HepG2 (cell line): ENCODE results near the gene ANAPC5. TPM values are rescaled to one million over a fixed set of nuclear protein-coding genes. Genes with fewer than 3 reads are reported as not detected.

Experiments used
- ATAC-seq: fragments of 200-7000 bp; cut with Tn5 transposase; 3 replicates; pipeline ENCODE4 v1.9.1; 2020; ENCODE audit warnings: mild to moderate bottlenecking, moderate library complexity
- BruUV-seq: library from RNA; stranded (reverse); fragments of 400-500 nt; replicated peaks from 2 replicates; lab custom pipeline; 2021; lab: Mats Ljungman, UMichigan
- CTCF ChIA-PET: fragments of 300-600 bp; formaldehyde crosslinking; extraction: SDS; loops from one replicate; lab custom pipeline; 2021; ENCODE audit warnings: low total read pairs, inconsistent platforms, low intra/inter-chr PET ratio; lab: Yijun Ruan, JAX
- POLR2A ChIA-PET: fragments of 350-600 bp; sonication (Branson Sonifier 250); formaldehyde crosslinking; loops from one replicate; lab custom pipeline; 2020; ENCODE audit warnings: antibody characterized with exemption, inconsistent platforms; lab: Yijun Ruan, JAX
- DNase-seq: peaks from one replicate; pipeline ENCODE4 v3.0.0-alpha.2; 2015; ENCODE audit warnings: low spot score
- FAIRE-seq: peaks from 3 replicates; lab custom pipeline; 2011; peaks lifted over from hg19 to GRCh38; lab: Jason Lieb, UNC
- H2AFZ ChIP-seq: one replicate; pipeline ENCODE4 v1.6.1; 2011; ENCODE audit warnings: low read length, inconsistent platforms
- H3K27ac ChIP-seq: fragments of 300-600 bp; 3 replicates; pipeline ENCODE4 v1.8.0; 2011; ENCODE audit warnings: mixed run types, mild to moderate bottlenecking, mixed read lengths, low read length, inconsistent platforms; ENCODE audit not compliant: insufficient read depth; ENCODE audit errors: extremely low read length
- H3K27me3 ChIP-seq, 2 experiments: fragments of 200-600 bp in 1 of 2; 2 replicates in 1 of 2; 3 replicates in 1 of 2; pipeline versions ENCODE4 v1.6.0 to v1.8.0; 2011; ENCODE audit warnings: low read length in 2 of 2, mild to moderate bottlenecking in 2 of 2, moderate library complexity in 2 of 2, inconsistent platforms in 1 of 2; ENCODE audit not compliant: insufficient read depth in 2 of 2, control insufficient read depth in 1 of 2
- H3K36me3 ChIP-seq, 2 experiments: fragments of 200-600 bp in 1 of 2; replicated peaks in 1 of 2; 2 replicates in 1 of 2; 3 replicates in 1 of 2; pipeline versions ENCODE4 v1.5.1 to v1.8.0; 2011; ENCODE audit warnings: low read length in 2 of 2, inconsistent platforms in 1 of 2; ENCODE audit not compliant: insufficient read depth in 2 of 2, control insufficient read depth in 1 of 2
- H3K4me1 ChIP-seq: 2 replicates; pipeline ENCODE4 v1.5.1; 2012; ENCODE audit warnings: low read length, inconsistent platforms; ENCODE audit not compliant: insufficient read depth
- H3K4me2 ChIP-seq: 2 replicates; pipeline ENCODE4 v1.6.0; 2011; ENCODE audit warnings: low read depth, low read length, inconsistent platforms
- H3K4me3 ChIP-seq, 3 experiments: fragments of 200-600 bp in 1 of 3; sonication (generic), shearing (Covaris generic) in 1 of 3; replicated peaks in 1 of 3; 2 replicates each; pipeline ENCODE4 v1.5.1; 2011 to 2016; ENCODE audit warnings: low read length in 3 of 3, inconsistent platforms in 2 of 3, low read depth in 2 of 3, mild to moderate bottlenecking in 2 of 3, control low read depth in 1 of 3, mixed read lengths in 1 of 3; ENCODE audit not compliant: insufficient read depth in 1 of 3
- H3K79me2 ChIP-seq: one replicate; pipeline ENCODE4 v1.6.1; 2011; ENCODE audit warnings: low read length, inconsistent platforms; ENCODE audit not compliant: insufficient read depth
- H3K9ac ChIP-seq: 2 replicates; pipeline ENCODE4 v1.6.0; 2011; ENCODE audit warnings: mild to moderate bottlenecking, low read depth, low read length, inconsistent platforms; ENCODE audit not compliant: insufficient read depth
- H3K9me3 ChIP-seq: 2 replicates; pipeline ENCODE4 v1.5.1; 2012; ENCODE audit warnings: mild to moderate bottlenecking, low read length
- H4K20me1 ChIP-seq: 2 replicates; pipeline ENCODE4 v1.6.0; 2011; ENCODE audit warnings: inconsistent platforms, mild to moderate bottlenecking, low read length, moderate library complexity; ENCODE audit not compliant: insufficient read depth
- AGO1 ChIP-seq: fragments of 200-400 bp; formaldehyde crosslinking; IDR thresholded peaks from 2 replicates; pipeline ENCODE4 v1.6.1; 2017; ENCODE audit warnings: mild to moderate bottlenecking, low read depth, low read length, moderate library complexity; ENCODE audit not compliant: poor library complexity, severe bottlenecking
- AGO2 ChIP-seq: fragments of 200-400 bp; formaldehyde crosslinking; optimal IDR thresholded peaks from 2 replicates; pipeline ENCODE3; 2017; ENCODE audit warnings: mild to moderate bottlenecking, low read depth, low read length, moderate library complexity
- AHR ChIP-seq: IDR thresholded peaks from 2 replicates; pipeline ENCODE4 v1.6.1; 2018; ENCODE audit warnings: missing genetic modification reagents, missing compliant biosample characterization
- KDM3A ChIP-seq: IDR thresholded peaks from 2 replicates; pipeline ENCODE4 v1.6.1; 2018; ENCODE audit warnings: low read depth, missing compliant biosample characterization
- RBFOX2 ChIP-seq: fragments of 200-400 bp; formaldehyde crosslinking; IDR thresholded peaks from 2 replicates; pipeline ENCODE4 v1.6.1; 2017; ENCODE audit warnings: low read depth, mild to moderate bottlenecking, low read length
- TCF7 ChIP-seq: sonication (generic); IDR thresholded peaks from 2 replicates; pipeline ENCODE4 v1.6.1; 2016; ENCODE audit warnings: antibody characterized with exemption, low read depth
- ZFP37 ChIP-seq: sonication (generic); formaldehyde crosslinking; IDR thresholded peaks from 2 replicates; pipeline ENCODE4 v1.4.0; 2020; ENCODE audit warnings: missing genetic modification reagents, borderline replicate concordance
- ZNF564 ChIP-seq: sonication (generic); formaldehyde crosslinking; IDR thresholded peaks from 2 replicates; pipeline ENCODE4 v1.8.1; 2023; ENCODE audit warnings: mild to moderate bottlenecking, missing genetic modification reagents
- ZNF644 ChIP-seq: IDR thresholded peaks from 2 replicates; pipeline ENCODE4 v1.6.1; 2016; ENCODE audit warnings: low read depth
- WGBS: methylation state at CpG from one replicate; pipeline ENCODE4 v1.1.6; 2017; ENCODE audit warnings: low lambda C conversion rate; 5-methylcytosine and 5-hydroxymethylcytosine counted together
- in situ Hi-C: cut with HindIII; loops from 2 replicates; pipeline ENCODE4 v1.10.0; 2017; ENCODE audit warnings: low pct_unique_long_range_greater_than_20kb; ENCODE audit not compliant: extremely low pct_ligation_motif_present
- intact Hi-C: fragments of 100-400 bp; cut with micrococcal nuclease; formaldehyde crosslinking; loops from one replicate; pipeline ENCODE4 v1.10.0; 2022; ENCODE audit not compliant: unreplicated experiment
- polyA plus RNA-seq, 8 experiments: library from polyadenylated mRNA; depleted of rRNA in 3 of 8; stranded (reverse) in 7 of 8; unstranded in 1 of 8; fragments of >200 nt; fragmentation: Illumina TruSeq in 4 of 8; extraction: Trizol in 4 of 8; gene quantifications; 2 replicates each; pipeline versions ENCODE4 v1.2.1 to v1.2.3, GENCODE V29; 2011 to 2016; ENCODE audit warnings: low read depth in 4 of 8, missing spikeins in 1 of 8, mixed read lengths in 1 of 8; ENCODE audit not compliant: insufficient read depth in 1 of 8
- total RNA-seq, 5 experiments: library from RNA; depleted of rRNA; stranded (reverse); fragments of >200 nt; fragmentation: Illumina TruSeq; extraction: Trizol; gene quantifications; 2 replicates each; pipeline ENCODE4 v1.2.3, GENCODE V29; 2016; ENCODE audit warnings: low read depth in 1 of 5
- TF ChIP-seq, protein P1 (sequence below): sonication (generic); formaldehyde crosslinking; IDR thresholded peaks from 2 replicates; pipeline ENCODE4 v1.5.0; 2020; ENCODE audit warnings: mild to moderate bottlenecking, missing genetic modification reagents, borderline replicate concordance

ANAPC5 gene
- total and polyA plus RNA-seq, 2 of the 13 experiments (the other 11 are each of a cell fraction or from before 2014, with no cell fraction given), result 146 to 161 TPM

GRCh38 chr12:121274036-121274763 is 78.0 kb downstream of the ANAPC5 start:
- Histone ChIP-seq H2AFZ (no peak overlapping the region), H3K36me3 (peaks cover 15 to 29% of the 10 kb centered on the region in 2 experiments; a peak in 4 of 5 replicates), H4K20me1 (no peaks in the 10 kb centered on the region), H3K4me3 (no peak overlapping the region), H3K9ac (no peak overlapping the region), H3K9me3 (no peaks in the 10 kb centered on the region), H3K4me1 (no peaks in the 10 kb centered on the region), H3K27me3 (no peaks in the 10 kb centered on the region), H3K79me2 (peaks cover 4% of the 10 kb centered on the region), H3K27ac (no peak overlapping the region), H3K4me2 (no peak overlapping the region)
- in situ Hi-C loops (no loop called here), intact Hi-C loops (no loop called here)
- ChIA-PET CTCF (no interaction called here), POLR2A (interaction anchor here (0.6 to 1.0 kb wide), 2 partner anchors 10 to 143 kb away, joined by 3 to 4 read pairs; no protein-coding TSS in a partner anchor)
- ATAC-seq (no peak), DNase-seq (no peak), FAIRE-seq (no peak)
- 99% methylated on average over 12 of the region's 35 CpGs for WGBS
- TF ChIP-seq AGO2 (peak; percentile 54), RBFOX2 (0 out of 2 replicates have a peak, but pooled peaks have one; percentile 27), ZFP37 (CRISPR knock-in tag) (no peak)
- no TSS peak for BruUV-seq

GRCh38 chr12:121273364-121273896 is 78.8 kb downstream of the ANAPC5 start:
- 99% methylated on average over 7 of the region's 14 CpGs for WGBS
- in situ Hi-C loops, result no loop called here
- no TSS peak for BruUV-seq
- H3K4me3 ChIP-seq, result no peak overlapping the region
- TF ChIP-seq KDM3A (CRISPR knock-in tag) (no peak), AHR (CRISPR knock-in tag) (no peak), ZNF644 (no peak), ZNF564 (no peak), AGO1 (no peak), TCF7 (no peak)
- TF ChIP-seq, protein P1, sequence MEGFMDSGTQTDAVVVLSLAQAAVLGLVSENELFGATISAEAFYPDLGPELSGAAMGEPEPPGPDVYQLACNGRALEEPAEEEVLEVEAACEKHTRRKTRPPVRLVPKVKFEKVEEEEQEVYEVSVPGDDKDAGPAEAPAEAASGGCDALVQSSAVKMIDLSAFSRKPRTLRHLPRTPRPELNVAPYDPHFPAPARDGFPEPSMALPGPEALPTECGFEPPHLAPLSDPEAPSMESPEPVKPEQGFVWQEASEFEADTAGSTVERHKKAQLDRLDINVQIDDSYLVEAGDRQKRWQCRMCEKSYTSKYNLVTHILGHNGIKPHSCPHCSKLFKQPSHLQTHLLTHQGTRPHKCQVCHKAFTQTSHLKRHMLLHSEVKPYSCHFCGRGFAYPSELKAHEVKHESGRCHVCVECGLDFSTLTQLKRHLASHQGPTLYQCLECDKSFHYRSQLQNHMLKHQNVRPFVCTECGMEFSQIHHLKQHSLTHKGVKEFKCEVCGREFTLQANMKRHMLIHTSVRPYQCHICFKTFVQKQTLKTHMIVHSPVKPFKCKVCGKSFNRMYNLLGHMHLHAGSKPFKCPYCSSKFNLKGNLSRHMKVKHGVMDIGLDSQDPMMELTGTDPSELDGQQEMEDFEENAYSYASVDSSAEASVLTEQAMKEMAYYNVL (CRISPR knock-in tag), result no peak
- TF ChIP-seq, all 625 proteins: peak for 0
- H3K79me2 ChIP-seq, result peaks cover 4% of the 10 kb centered on the region
- no peak for DNase-seq
- no peak for FAIRE-seq
- H3K36me3 ChIP-seq, result peaks cover 16 to 37% of the 10 kb centered on the region in 2 experiments; a peak in 4 of 5 replicates
- ChIA-PET CTCF (no interaction called here), POLR2A (interaction anchor here (1.0 kb wide), 1 partner anchor 9 kb away, joined by 3 read pairs; no protein-coding TSS in a partner anchor)
- intact Hi-C loops, result no loop called here
- H3K4me2 ChIP-seq, result no peak overlapping the region
- H3K9me3 ChIP-seq, result no peaks in the 10 kb centered on the region
- H3K4me1 ChIP-seq, result no peaks in the 10 kb centered on the region
- no peak overlapping the region for H2AFZ ChIP-seq
- H3K9ac ChIP-seq, result no peak overlapping the region
- H4K20me1 ChIP-seq, result no peaks in the 10 kb centered on the region
- H3K27ac ChIP-seq, result no peak overlapping the region
- no peak; the same call in 2 of the 3 replicates for ATAC-seq
- no peaks in the 10 kb centered on the region for H3K27me3 ChIP-seq
